Liver (tissue), 3 donors: ENCODE results near the gene TMEM183A.

Source experiments
- EGR1 ChIP-seq, 2 donors: IDR thresholded peaks; 2 replicates each; pipeline ENCODE4 v1.6.1; 2016 to 2018; ENCODE audit warnings: antibody characterized with exemption in 2 of 2, low read depth in 2 of 2
- SP1 ChIP-seq: IDR thresholded peaks from 2 replicates; pipeline ENCODE4 v1.6.1; 2018; ENCODE audit warnings: antibody characterized with exemption, mild to moderate bottlenecking
- TAF1 ChIP-seq: conservative IDR thresholded peaks from 2 replicates; pipeline ENCODE4 v1.6.1; 2016; ENCODE audit warnings: antibody characterized with exemption, mild to moderate bottlenecking
- TF ChIP-seq, protein P1 (sequence below): IDR thresholded peaks from 2 replicates; pipeline ENCODE4 v1.6.1; 2016; ENCODE audit warnings: antibody characterized with exemption
- TF ChIP-seq, protein P2 (sequence below): fragments of 150-350 bp; IDR thresholded peaks from 2 replicates; pipeline ENCODE4 v1.5.1; 2017; ENCODE audit warnings: improper control_type of control experiment, low read depth, low read length; ENCODE audit not compliant: missing input control
- donor health status: healthy.
- donor health status: healthy.

DNA sequence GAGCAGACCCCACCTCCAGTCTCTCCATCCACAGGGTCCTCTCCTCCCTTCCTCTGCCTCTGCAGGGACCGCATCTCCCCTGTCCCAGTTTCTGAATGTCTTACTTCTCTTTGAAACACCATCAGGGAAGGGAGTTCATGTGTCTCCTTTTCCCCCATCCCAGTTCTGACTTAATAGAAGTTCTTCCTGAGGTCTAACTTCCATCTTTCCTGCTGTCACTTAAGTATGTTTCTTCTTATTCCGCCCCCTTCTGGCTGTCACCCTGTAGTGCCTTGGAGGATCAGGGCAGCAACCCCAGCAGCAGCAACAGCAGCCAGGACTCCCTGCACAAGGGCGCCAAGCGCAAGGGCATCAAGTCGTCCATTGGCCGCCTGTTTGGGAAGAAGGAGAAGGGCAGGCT is 49.3 kb downstream of the TMEM183A start:
- TF ChIP-seq, protein P1, sequence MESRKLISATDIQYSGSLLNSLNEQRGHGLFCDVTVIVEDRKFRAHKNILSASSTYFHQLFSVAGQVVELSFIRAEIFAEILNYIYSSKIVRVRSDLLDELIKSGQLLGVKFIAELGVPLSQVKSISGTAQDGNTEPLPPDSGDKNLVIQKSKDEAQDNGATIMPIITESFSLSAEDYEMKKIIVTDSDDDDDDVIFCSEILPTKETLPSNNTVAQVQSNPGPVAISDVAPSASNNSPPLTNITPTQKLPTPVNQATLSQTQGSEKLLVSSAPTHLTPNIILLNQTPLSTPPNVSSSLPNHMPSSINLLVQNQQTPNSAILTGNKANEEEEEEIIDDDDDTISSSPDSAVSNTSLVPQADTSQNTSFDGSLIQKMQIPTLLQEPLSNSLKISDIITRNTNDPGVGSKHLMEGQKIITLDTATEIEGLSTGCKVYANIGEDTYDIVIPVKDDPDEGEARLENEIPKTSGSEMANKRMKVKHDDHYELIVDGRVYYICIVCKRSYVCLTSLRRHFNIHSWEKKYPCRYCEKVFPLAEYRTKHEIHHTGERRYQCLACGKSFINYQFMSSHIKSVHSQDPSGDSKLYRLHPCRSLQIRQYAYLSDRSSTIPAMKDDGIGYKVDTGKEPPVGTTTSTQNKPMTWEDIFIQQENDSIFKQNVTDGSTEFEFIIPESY: no peak
- TF ChIP-seq TAF1 (no peak), EGR1 (IDR thresholded peaks at IDR 0.05; ENCODE audit: low read depth in 2 of 2) (no peak), SP1 (no peak)
- TF ChIP-seq, protein P2, sequence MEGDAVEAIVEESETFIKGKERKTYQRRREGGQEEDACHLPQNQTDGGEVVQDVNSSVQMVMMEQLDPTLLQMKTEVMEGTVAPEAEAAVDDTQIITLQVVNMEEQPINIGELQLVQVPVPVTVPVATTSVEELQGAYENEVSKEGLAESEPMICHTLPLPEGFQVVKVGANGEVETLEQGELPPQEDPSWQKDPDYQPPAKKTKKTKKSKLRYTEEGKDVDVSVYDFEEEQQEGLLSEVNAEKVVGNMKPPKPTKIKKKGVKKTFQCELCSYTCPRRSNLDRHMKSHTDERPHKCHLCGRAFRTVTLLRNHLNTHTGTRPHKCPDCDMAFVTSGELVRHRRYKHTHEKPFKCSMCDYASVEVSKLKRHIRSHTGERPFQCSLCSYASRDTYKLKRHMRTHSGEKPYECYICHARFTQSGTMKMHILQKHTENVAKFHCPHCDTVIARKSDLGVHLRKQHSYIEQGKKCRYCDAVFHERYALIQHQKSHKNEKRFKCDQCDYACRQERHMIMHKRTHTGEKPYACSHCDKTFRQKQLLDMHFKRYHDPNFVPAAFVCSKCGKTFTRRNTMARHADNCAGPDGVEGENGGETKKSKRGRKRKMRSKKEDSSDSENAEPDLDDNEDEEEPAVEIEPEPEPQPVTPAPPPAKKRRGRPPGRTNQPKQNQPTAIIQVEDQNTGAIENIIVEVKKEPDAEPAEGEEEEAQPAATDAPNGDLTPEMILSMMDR: no peak
